HepG2 (cell line): ENCODE measurements around the gene IPO9. TPM values are rescaled to one million over a fixed set of nuclear protein-coding genes. Genes with fewer than 3 reads are reported as not detected.

Source experiments
- ATAC-seq: fragments of 200-7000 bp; cut with Tn5 transposase; 3 replicates; pipeline ENCODE4 v1.9.1; 2020; ENCODE audit warnings: mild to moderate bottlenecking, moderate library complexity
- BruUV-seq: library from RNA; stranded (reverse); fragments of 400-500 nt; replicated peaks from 2 replicates; lab custom pipeline; 2021; lab: Mats Ljungman, UMichigan
- CTCF ChIA-PET: fragments of 300-600 bp; formaldehyde crosslinking; extraction: SDS; loops from one replicate; lab custom pipeline; 2021; ENCODE audit warnings: low total read pairs, inconsistent platforms, low intra/inter-chr PET ratio; lab: Yijun Ruan, JAX
- POLR2A ChIA-PET: fragments of 350-600 bp; sonication (Branson Sonifier 250); formaldehyde crosslinking; loops from one replicate; lab custom pipeline; 2020; ENCODE audit warnings: antibody characterized with exemption, inconsistent platforms; lab: Yijun Ruan, JAX
- DNase-seq: peaks from one replicate; pipeline ENCODE4 v3.0.0-alpha.2; 2015; ENCODE audit warnings: low spot score
- FAIRE-seq: peaks from 3 replicates; lab custom pipeline; 2011; peaks lifted over from hg19 to GRCh38; lab: Jason Lieb, UNC
- H2AFZ ChIP-seq: one replicate; pipeline ENCODE4 v1.6.1; 2011; ENCODE audit warnings: low read length, inconsistent platforms
- H3K27ac ChIP-seq: fragments of 300-600 bp; 3 replicates; pipeline ENCODE4 v1.8.0; 2011; ENCODE audit warnings: mixed run types, mild to moderate bottlenecking, mixed read lengths, low read length, inconsistent platforms; ENCODE audit not compliant: insufficient read depth; ENCODE audit errors: extremely low read length
- H3K27me3 ChIP-seq, 2 experiments: fragments of 200-600 bp in 1 of 2; 2 replicates in 1 of 2; 3 replicates in 1 of 2; pipeline versions ENCODE4 v1.6.0 to v1.8.0; 2011; ENCODE audit warnings: low read length in 2 of 2, mild to moderate bottlenecking in 2 of 2, moderate library complexity in 2 of 2, inconsistent platforms in 1 of 2; ENCODE audit not compliant: insufficient read depth in 2 of 2, control insufficient read depth in 1 of 2
- H3K36me3 ChIP-seq, 2 experiments: fragments of 200-600 bp in 1 of 2; replicated peaks in 1 of 2; 2 replicates in 1 of 2; 3 replicates in 1 of 2; pipeline versions ENCODE4 v1.5.1 to v1.8.0; 2011; ENCODE audit warnings: low read length in 2 of 2, inconsistent platforms in 1 of 2; ENCODE audit not compliant: insufficient read depth in 2 of 2, control insufficient read depth in 1 of 2
- H3K4me1 ChIP-seq: 2 replicates; pipeline ENCODE4 v1.5.1; 2012; ENCODE audit warnings: low read length, inconsistent platforms; ENCODE audit not compliant: insufficient read depth
- H3K4me2 ChIP-seq: 2 replicates; pipeline ENCODE4 v1.6.0; 2011; ENCODE audit warnings: low read depth, low read length, inconsistent platforms
- H3K4me3 ChIP-seq, 3 experiments: fragments of 200-600 bp in 1 of 3; sonication (generic), shearing (Covaris generic) in 1 of 3; replicated peaks in 1 of 3; 2 replicates each; pipeline ENCODE4 v1.5.1; 2011 to 2016; ENCODE audit warnings: low read length in 3 of 3, inconsistent platforms in 2 of 3, low read depth in 2 of 3, mild to moderate bottlenecking in 2 of 3, control low read depth in 1 of 3, mixed read lengths in 1 of 3; ENCODE audit not compliant: insufficient read depth in 1 of 3
- H3K79me2 ChIP-seq: one replicate; pipeline ENCODE4 v1.6.1; 2011; ENCODE audit warnings: low read length, inconsistent platforms; ENCODE audit not compliant: insufficient read depth
- H3K9ac ChIP-seq: 2 replicates; pipeline ENCODE4 v1.6.0; 2011; ENCODE audit warnings: mild to moderate bottlenecking, low read depth, low read length, inconsistent platforms; ENCODE audit not compliant: insufficient read depth
- H3K9me3 ChIP-seq: 2 replicates; pipeline ENCODE4 v1.5.1; 2012; ENCODE audit warnings: mild to moderate bottlenecking, low read length
- H4K20me1 ChIP-seq: 2 replicates; pipeline ENCODE4 v1.6.0; 2011; ENCODE audit warnings: inconsistent platforms, mild to moderate bottlenecking, low read length, moderate library complexity; ENCODE audit not compliant: insufficient read depth
- HDAC6 ChIP-seq: fragments of 200-600 bp; sonication (generic); IDR thresholded peaks from 2 replicates; pipeline ENCODE4 v1.7.0; 2017; ENCODE audit warnings: mild to moderate bottlenecking, antibody characterized with exemption, low read length, low read depth
- HNRNPUL1 ChIP-seq: fragments of 200-400 bp; formaldehyde crosslinking; IDR thresholded peaks from 2 replicates; pipeline ENCODE4 v1.6.1; 2017; ENCODE audit warnings: low read depth, mild to moderate bottlenecking, low read length, moderate library complexity
- SMAD1 ChIP-seq: sonication (generic); formaldehyde crosslinking; IDR thresholded peaks from 2 replicates; pipeline ENCODE4 v1.4.0; 2020; ENCODE audit warnings: missing genetic modification reagents, low read depth, mild to moderate bottlenecking, borderline replicate concordance
- ZFP1 ChIP-seq: IDR thresholded peaks from 2 replicates; pipeline ENCODE4 v1.6.1; 2016
- WGBS: methylation state at CpG from one replicate; pipeline ENCODE4 v1.1.6; 2017; ENCODE audit warnings: low lambda C conversion rate; 5-methylcytosine and 5-hydroxymethylcytosine counted together
- in situ Hi-C: cut with HindIII; loops from 2 replicates; pipeline ENCODE4 v1.10.0; 2017; ENCODE audit warnings: low pct_unique_long_range_greater_than_20kb; ENCODE audit not compliant: extremely low pct_ligation_motif_present
- intact Hi-C: fragments of 100-400 bp; cut with micrococcal nuclease; formaldehyde crosslinking; loops from one replicate; pipeline ENCODE4 v1.10.0; 2022; ENCODE audit not compliant: unreplicated experiment
- polyA plus RNA-seq, 8 experiments: library from polyadenylated mRNA; depleted of rRNA in 3 of 8; stranded (reverse) in 7 of 8; unstranded in 1 of 8; fragments of >200 nt; fragmentation: Illumina TruSeq in 4 of 8; extraction: Trizol in 4 of 8; gene quantifications; 2 replicates each; pipeline versions ENCODE4 v1.2.1 to v1.2.3, GENCODE V29; 2011 to 2016; ENCODE audit warnings: low read depth in 4 of 8, missing spikeins in 1 of 8, mixed read lengths in 1 of 8; ENCODE audit not compliant: insufficient read depth in 1 of 8
- total RNA-seq, 5 experiments: library from RNA; depleted of rRNA; stranded (reverse); fragments of >200 nt; fragmentation: Illumina TruSeq; extraction: Trizol; gene quantifications; 2 replicates each; pipeline ENCODE4 v1.2.3, GENCODE V29; 2016; ENCODE audit warnings: low read depth in 1 of 5
- TF ChIP-seq, protein P1 (sequence below): sonication (generic); formaldehyde crosslinking; IDR thresholded peaks from 2 replicates; pipeline ENCODE4 v1.8.0; 2023; ENCODE audit warnings: mild to moderate bottlenecking, missing genetic modification reagents
- TF ChIP-seq, protein P2 (sequence below): sonication (generic); formaldehyde crosslinking; IDR thresholded peaks from 2 replicates; pipeline ENCODE4 v1.5.0; 2020; ENCODE audit warnings: mild to moderate bottlenecking, missing genetic modification reagents, moderate library complexity

The IPO9 gene
- total and polyA plus RNA-seq, 2 of the 13 experiments (the other 11 are each of a cell fraction or from before 2014, with no cell fraction given) = 31.0 to 34.8 TPM

GRCh38 chr1:201874672-201875071 lies 45.7 kb downstream of the IPO9 start:
- H3K4me1 ChIP-seq = no peaks in the 10 kb centered on the region
- in situ Hi-C loops (no loop called here), intact Hi-C loops (no loop called here)
- ChIA-PET POLR2A (no interaction called here), CTCF (no interaction called here)
- no peaks in the 10 kb centered on the region for H3K9me3 ChIP-seq
- no peak for TF ChIP-seq HNRNPUL1
- TF ChIP-seq, protein P1, sequence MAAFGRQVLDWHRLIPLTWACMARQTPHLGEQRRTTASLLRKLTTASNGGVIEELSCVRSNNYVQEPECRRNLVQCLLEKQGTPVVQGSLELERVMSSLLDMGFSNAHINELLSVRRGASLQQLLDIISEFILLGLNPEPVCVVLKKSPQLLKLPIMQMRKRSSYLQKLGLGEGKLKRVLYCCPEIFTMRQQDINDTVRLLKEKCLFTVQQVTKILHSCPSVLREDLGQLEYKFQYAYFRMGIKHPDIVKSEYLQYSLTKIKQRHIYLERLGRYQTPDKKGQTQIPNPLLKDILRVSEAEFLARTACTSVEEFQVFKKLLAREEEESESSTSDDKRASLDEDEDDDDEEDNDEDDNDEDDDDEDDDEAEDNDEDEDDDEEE (CRISPR knock-in tag) = no peak
- no peak for TF ChIP-seq ZFP1
- no peak for TF ChIP-seq SMAD1 (CRISPR knock-in tag)
- peaks cover 26 to 57% of the 10 kb centered on the region in 2 experiments for H3K36me3 ChIP-seq
- H3K4me2 ChIP-seq = no peak overlapping the region
- no peak overlapping the region for H3K9ac ChIP-seq
- ATAC-seq = no peak
- H2AFZ ChIP-seq = no peak overlapping the region
- no peak for DNase-seq
- H4K20me1 ChIP-seq = no peaks in the 10 kb centered on the region; the same call in 1 of the 2 replicates
- H3K27me3 ChIP-seq = no peaks in the 10 kb centered on the region
- no peaks in the 10 kb centered on the region for H3K79me2 ChIP-seq
- FAIRE-seq = no peak
- no peak overlapping the region for H3K4me3 ChIP-seq
- WGBS = 100% methylated on average over 1 of the region's 1 CpG
- no TSS peak for BruUV-seq
- no peak overlapping the region for H3K27ac ChIP-seq

DNA sequence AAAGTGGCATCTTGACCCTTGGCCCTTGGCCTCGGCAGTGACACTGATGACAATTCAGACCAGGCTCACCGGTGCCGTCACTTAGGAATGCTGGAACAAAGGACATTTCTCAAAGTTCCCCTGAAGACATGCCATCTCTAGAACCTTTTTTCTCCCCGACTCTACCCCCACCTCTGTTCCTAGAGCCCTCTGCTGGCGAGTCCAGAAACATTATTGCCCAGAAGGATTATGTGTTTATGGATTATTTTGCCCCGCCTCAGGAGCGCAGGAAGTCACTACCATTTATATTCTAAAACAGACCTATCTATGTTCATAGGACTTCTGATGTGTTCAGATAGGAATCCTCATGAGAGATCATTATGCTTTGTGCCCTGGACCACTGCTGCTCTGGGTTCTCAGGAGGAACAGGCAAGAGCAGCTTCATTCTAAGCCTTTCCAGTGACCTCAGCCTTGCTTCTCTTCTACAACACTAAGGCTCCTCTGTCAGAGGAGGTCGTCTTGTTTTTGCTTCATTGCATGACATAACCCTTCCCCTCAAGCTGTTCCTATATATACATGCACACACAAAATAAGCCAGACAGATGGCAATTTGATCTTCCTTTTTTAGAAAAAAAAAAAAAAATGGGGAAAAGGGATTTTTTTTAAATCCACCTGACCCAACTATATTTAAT lies 47.3 kb downstream of the IPO9 start:
- DNase-seq (no peak), ATAC-seq (peak; percentile 43), FAIRE-seq (no peak)
- BruUV-seq = TSS peak; percentile 6
- Histone ChIP-seq H3K9me3 (no peaks in the 10 kb centered on the region), H3K27ac (no peak overlapping the region), H3K79me2 (no peaks in the 10 kb centered on the region), H3K4me2 (no peak overlapping the region), H3K4me1 (no peaks in the 10 kb centered on the region), H3K27me3 (no peaks in the 10 kb centered on the region), H3K36me3 (peaks cover 18 to 42% of the 10 kb centered on the region in 2 experiments; a peak in 4 of 5 replicates), H4K20me1 (no peaks in the 10 kb centered on the region; the same call in 1 of the 2 replicates), H2AFZ (no peak overlapping the region), H3K4me3 (no peak overlapping the region), H3K9ac (no peak overlapping the region)
- ChIA-PET POLR2A (no interaction called here), CTCF (no interaction called here)
- WGBS = 83% methylated on average over 8 of the region's 8 CpGs
- no peak for TF ChIP-seq HDAC6
- TF ChIP-seq, protein P2, sequence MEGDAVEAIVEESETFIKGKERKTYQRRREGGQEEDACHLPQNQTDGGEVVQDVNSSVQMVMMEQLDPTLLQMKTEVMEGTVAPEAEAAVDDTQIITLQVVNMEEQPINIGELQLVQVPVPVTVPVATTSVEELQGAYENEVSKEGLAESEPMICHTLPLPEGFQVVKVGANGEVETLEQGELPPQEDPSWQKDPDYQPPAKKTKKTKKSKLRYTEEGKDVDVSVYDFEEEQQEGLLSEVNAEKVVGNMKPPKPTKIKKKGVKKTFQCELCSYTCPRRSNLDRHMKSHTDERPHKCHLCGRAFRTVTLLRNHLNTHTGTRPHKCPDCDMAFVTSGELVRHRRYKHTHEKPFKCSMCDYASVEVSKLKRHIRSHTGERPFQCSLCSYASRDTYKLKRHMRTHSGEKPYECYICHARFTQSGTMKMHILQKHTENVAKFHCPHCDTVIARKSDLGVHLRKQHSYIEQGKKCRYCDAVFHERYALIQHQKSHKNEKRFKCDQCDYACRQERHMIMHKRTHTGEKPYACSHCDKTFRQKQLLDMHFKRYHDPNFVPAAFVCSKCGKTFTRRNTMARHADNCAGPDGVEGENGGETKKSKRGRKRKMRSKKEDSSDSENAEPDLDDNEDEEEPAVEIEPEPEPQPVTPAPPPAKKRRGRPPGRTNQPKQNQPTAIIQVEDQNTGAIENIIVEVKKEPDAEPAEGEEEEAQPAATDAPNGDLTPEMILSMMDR (CRISPR knock-in tag) = peak; percentile 21; the same call in 1 of the 2 replicates
- intact Hi-C loops (no loop called here), in situ Hi-C loops (no loop called here)
